Activated CD4-positive, alpha-beta T cell treated with anti-CD3 and anti-CD28 coated beads, Interleukin-2, amount 10 ng/mL, durations not matched to agents 24 days and 14 days (primary cell): ENCODE data around the gene ARID3B. TPM values are rescaled to one million over a fixed set of nuclear protein-coding genes. Genes with fewer than 3 reads are reported as not detected.
A peak's percentile ranks its signal among the peaks of the same experiment; 100 is the strongest.

Source experiments
- DNase-seq: peaks from one replicate; pipeline ENCODE4 v3.0.0; 2022
- H3K27ac Mint-ChIP-seq: one replicate; pipeline ENCODE4 v1.8.0; 2022; ENCODE audit warnings: mild to moderate bottlenecking, mixed read lengths
- H3K27me3 Mint-ChIP-seq: one replicate; pipeline ENCODE4 v1.8.0; 2022; ENCODE audit warnings: mixed read lengths
- H3K36me3 Mint-ChIP-seq: one replicate; pipeline ENCODE4 v1.8.0; 2022; ENCODE audit warnings: low read depth, mild to moderate bottlenecking, mixed read lengths
- H3K4me1 Mint-ChIP-seq: one replicate; pipeline ENCODE4 v1.8.0; 2021; ENCODE audit warnings: mixed read lengths
- H3K4me3 Mint-ChIP-seq: one replicate; pipeline ENCODE4 v1.8.0; 2022; ENCODE audit warnings: mild to moderate bottlenecking, moderate library complexity, mixed read lengths
- H3K9me3 Mint-ChIP-seq: one replicate; pipeline ENCODE4 v1.8.0; 2021; ENCODE audit warnings: mixed read lengths
- intact Hi-C: fragments of 100-400 bp; cut with micrococcal nuclease; formaldehyde crosslinking; loops from one replicate; pipeline ENCODE4 v1.15.1; 2023
- total RNA-seq: library from RNA; stranded (reverse); gene quantifications from 2 replicates; pipeline ENCODE4 v1.2.3, GENCODE V29; 2022

The ARID3B gene
- total RNA-seq, 1 donor from 2014 or later, result 33.9 TPM

DNA sequence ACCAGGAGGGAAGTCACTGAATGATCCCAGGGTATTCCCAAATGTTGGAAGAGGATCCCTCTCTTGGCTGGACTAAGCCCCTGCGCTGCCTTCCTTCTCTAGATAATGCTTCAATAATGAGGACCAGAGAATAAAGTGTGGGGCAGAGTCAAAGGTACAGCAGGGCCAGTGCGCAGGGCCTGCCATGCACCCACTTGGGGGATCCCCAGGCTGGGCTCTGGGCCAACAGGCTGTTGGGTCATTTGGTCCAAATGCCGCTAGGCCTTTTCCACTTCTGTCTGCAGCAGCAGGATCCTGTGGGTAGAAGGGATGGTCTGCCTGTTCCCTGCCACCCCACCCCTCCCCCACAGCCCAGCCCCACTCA is 68.9 kb downstream of the ARID3B start:
- Mint-ChIP-seq H3K27me3 (no peaks in the 10 kb centered on the region), H3K4me1 (peaks cover 10% of the 10 kb centered on the region), H3K27ac (no peak overlapping the region), H3K9me3 (no peaks in the 10 kb centered on the region), H3K4me3 (no peak overlapping the region), H3K36me3 (no peaks in the 10 kb centered on the region)
- DNase-seq, result no peak
- intact Hi-C loops, result loop anchor here (10.0 kb wide), 1 partner anchor 325 kb away; the partner anchor contains the start of gene COX5A

GRCh38 chr15:74610302-74610951 is 69.4 kb downstream of the ARID3B start:
- no peaks in the 10 kb centered on the region for H3K36me3 Mint-ChIP-seq
- no peaks in the 10 kb centered on the region for H3K27me3 Mint-ChIP-seq
- H3K9me3 Mint-ChIP-seq, result no peaks in the 10 kb centered on the region
- no peak overlapping the region for H3K27ac Mint-ChIP-seq
- DNase-seq, result no peak
- H3K4me1 Mint-ChIP-seq, result peaks cover 11% of the 10 kb centered on the region
- H3K4me3 Mint-ChIP-seq, result no peak overlapping the region
- intact Hi-C loops, result loop anchor here (10.0 kb wide), 1 partner anchor 324 kb away; the partner anchor contains the start of gene COX5A

GRCh38 chr15:74611341-74611740 is 70.3 kb downstream of the ARID3B start:
- H3K4me1 Mint-ChIP-seq, result peaks cover 11% of the 10 kb centered on the region
- intact Hi-C loops, result loop anchor here (10.0 kb wide), 1 partner anchor 323 kb away; the partner anchor contains the start of gene COX5A
- no peaks in the 10 kb centered on the region for H3K9me3 Mint-ChIP-seq
- H3K27ac Mint-ChIP-seq, result no peak overlapping the region
- H3K36me3 Mint-ChIP-seq, result no peaks in the 10 kb centered on the region
- H3K27me3 Mint-ChIP-seq, result no peaks in the 10 kb centered on the region
- H3K4me3 Mint-ChIP-seq, result no peak overlapping the region
- no peak for DNase-seq

DNA sequence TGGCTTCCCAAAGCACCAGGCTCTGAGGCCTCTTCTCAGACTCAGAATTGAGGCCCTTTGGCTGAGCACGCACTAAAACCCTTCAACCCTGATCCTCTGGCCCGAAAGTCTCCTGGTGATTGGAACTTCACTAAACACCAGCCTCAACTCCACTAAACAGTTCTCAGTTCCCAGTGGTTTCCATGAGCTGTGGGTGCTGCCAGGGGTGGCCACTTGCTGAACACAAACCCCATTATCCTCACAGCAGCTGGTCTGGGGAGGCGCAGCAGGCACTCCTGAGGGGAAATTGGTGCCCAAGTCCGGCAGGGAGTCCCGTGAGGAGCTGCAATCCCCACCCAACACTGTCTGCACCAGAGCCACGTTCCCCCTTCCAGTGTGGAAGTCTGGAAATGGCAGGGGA is 70.8 kb downstream of the ARID3B start:
- intact Hi-C loops, result loop anchor here (10.0 kb wide), 1 partner anchor 323 kb away; the partner anchor contains the start of gene COX5A
- H3K27ac Mint-ChIP-seq, result no peak overlapping the region
- no peaks in the 10 kb centered on the region for H3K27me3 Mint-ChIP-seq
- DNase-seq, result no peak
- H3K4me3 Mint-ChIP-seq, result no peak overlapping the region
- H3K36me3 Mint-ChIP-seq, result no peaks in the 10 kb centered on the region
- H3K9me3 Mint-ChIP-seq, result no peaks in the 10 kb centered on the region
- peaks cover 14% of the 10 kb centered on the region for H3K4me1 Mint-ChIP-seq

GRCh38 chr15:74612677-74613076 is 71.7 kb downstream of the ARID3B start:
- intact Hi-C loops, result loop anchor here (10.0 kb wide), 1 partner anchor 322 kb away; the partner anchor contains the start of gene COX5A
- Mint-ChIP-seq H3K27me3 (no peaks in the 10 kb centered on the region), H3K9me3 (no peaks in the 10 kb centered on the region), H3K4me1 (peaks cover 22% of the 10 kb centered on the region), H3K27ac (peak overlapping the region; percentile 45), H3K36me3 (peaks cover 3% of the 10 kb centered on the region), H3K4me3 (peak overlapping the region; percentile 49)
- DNase-seq, result no peak

DNA sequence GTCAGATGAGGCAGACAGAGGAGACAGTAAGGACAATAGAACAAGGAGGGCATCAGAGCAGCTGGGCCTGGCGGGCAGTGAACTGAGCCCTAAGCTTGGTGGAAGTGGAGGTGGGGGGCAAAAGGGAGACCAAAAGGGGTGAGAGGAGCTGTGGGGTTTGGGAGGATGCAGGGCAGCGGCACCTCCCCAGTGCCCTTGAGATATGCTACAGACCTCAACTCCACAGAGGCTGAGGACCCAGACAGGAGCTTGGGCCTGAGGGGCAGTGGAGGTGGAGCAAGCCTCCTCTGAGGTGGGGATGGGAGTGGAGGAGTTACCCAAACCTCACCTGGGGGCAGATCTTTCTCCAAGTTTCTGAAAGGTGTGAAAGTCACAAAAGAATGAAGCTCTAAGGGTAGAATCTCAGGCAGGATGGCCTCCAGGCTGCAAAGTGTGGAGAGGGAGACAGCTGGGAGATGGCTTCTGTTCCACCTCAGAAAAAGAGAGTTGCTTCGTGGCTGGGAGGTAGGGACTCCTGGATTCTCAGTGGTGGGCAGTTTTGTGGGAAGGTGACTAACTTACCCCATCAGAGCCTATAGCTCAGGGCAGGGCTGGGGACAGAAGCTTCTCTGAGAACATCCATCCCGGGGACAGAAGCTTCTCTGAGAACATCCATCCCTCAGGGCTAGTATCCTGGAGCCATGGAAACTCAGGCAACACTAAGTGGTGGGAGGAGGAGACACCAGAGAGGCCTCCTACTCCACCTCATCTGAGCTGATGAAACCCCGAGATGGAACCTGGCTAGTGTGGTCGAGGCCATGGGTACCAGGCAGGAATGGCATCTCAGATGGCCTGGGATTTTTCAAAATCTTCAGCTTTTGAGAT is 72.3 kb downstream of the ARID3B start:
- no peaks in the 10 kb centered on the region for H3K9me3 Mint-ChIP-seq
- no peaks in the 10 kb centered on the region for H3K27me3 Mint-ChIP-seq
- DNase-seq, result no peak
- H3K4me1 Mint-ChIP-seq, result peaks cover 28% of the 10 kb centered on the region
- H3K27ac Mint-ChIP-seq, result peak overlapping the region; percentile 45
- intact Hi-C loops, result loop anchor here (10.0 kb wide), 1 partner anchor 321 kb away; the partner anchor contains the start of gene COX5A
- H3K36me3 Mint-ChIP-seq, result peaks cover 4% of the 10 kb centered on the region
- H3K4me3 Mint-ChIP-seq, result peak overlapping the region; percentile 49

GRCh38 chr15:74613953-74614743 is 73.1 kb downstream of the ARID3B start:
- Mint-ChIP-seq H3K36me3 (peaks cover 4% of the 10 kb centered on the region), H3K4me3 (peak overlapping the region; percentile 95), H3K27ac (peak overlapping the region; percentile 58), H3K27me3 (no peaks in the 10 kb centered on the region), H3K4me1 (peaks cover 32% of the 10 kb centered on the region), H3K9me3 (no peaks in the 10 kb centered on the region)
- peak; percentile 61 for DNase-seq
- intact Hi-C loops, result loop anchor here (1.0 to 10.0 kb wide), 4 partner anchors 16 to 837 kb away; partner anchors contain the start of genes COX5A, SIN3A and UBL7

GRCh38 chr15:74614744-74615507 is 73.9 kb downstream of the ARID3B start:
- Mint-ChIP-seq H3K9me3 (no peaks in the 10 kb centered on the region), H3K36me3 (peaks cover 11% of the 10 kb centered on the region), H3K4me1 (peaks cover 37% of the 10 kb centered on the region), H3K27ac (peak overlapping the region; percentile 97), H3K27me3 (no peaks in the 10 kb centered on the region), H3K4me3 (peak overlapping the region; percentile 95)
- intact Hi-C loops, result loop anchor here (1.0 to 10.0 kb wide), 8 partner anchors 17 to 836 kb away; partner anchors contain the start of genes ARID3B, COX5A, CSK and SIN3A
- DNase-seq, result peak; percentile 98

DNA sequence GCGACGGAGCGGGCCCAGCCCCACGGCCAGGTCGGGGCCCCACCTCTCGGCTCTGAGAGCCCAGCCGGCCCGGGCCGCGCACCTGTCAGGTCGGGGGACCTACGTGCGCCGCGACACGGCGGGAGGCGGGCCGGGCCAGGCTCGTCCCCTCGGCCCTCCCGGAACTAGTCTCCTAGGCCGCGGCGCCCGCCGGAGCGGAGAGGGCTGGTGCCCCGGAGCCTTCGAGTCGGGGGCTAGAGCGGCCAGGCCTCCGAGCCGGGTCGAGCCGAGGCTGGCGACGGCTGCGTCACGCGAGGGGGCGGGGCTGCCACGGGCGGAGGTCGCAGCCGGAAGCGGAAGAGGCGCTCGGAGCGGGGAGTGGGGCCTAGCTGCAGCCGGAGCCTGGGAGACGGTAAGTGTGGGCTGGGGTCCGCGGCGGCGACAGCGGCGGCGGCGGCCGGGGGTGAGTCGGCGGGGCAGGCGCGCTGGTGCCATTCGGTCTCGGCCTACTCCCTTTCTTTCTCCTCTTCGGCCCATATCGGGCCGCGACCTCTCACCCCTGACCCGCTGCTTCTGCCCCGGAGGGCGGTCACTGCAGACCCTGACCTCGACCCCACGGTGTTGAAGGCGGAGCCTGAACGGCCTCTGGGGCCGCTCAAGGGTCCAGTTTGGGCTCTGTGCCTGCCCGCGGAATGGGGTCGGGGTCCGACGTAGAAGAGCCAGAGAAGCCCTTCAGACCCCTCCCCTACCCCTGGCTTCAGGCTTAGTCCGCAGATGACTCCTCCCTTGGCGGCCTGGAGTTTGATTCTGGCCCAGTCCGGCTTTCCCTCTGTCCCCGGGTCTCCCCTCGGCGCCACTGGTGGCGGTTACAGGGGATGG is 74.7 kb downstream of the ARID3B start, which contains the start of gene CLK3:
TSS of gene CLK3 (plus strand) at position 329 of the 858 bp plus-strand sequence. CDS start 3,361 bp downstream, outside the sequence.
- Mint-ChIP-seq H3K9me3 (no peaks in the 10 kb centered on the region), H3K27me3 (no peaks in the 10 kb centered on the region), H3K4me1 (peaks cover 41% of the 10 kb centered on the region), H3K27ac (peak within 1 kb of the TSS; percentile 97), H3K4me3 (peak within 1 kb of the TSS; percentile 95), H3K36me3 (peaks cover 19% of the 10 kb centered on the region)
- DNase-seq, result peak; percentile 99
- intact Hi-C loops, result loop anchor here (1.0 to 10.0 kb wide), 7 partner anchors 69 to 835 kb away; partner anchors contain the start of genes ARID3B, COX5A, CSK and SIN3A

DNA sequence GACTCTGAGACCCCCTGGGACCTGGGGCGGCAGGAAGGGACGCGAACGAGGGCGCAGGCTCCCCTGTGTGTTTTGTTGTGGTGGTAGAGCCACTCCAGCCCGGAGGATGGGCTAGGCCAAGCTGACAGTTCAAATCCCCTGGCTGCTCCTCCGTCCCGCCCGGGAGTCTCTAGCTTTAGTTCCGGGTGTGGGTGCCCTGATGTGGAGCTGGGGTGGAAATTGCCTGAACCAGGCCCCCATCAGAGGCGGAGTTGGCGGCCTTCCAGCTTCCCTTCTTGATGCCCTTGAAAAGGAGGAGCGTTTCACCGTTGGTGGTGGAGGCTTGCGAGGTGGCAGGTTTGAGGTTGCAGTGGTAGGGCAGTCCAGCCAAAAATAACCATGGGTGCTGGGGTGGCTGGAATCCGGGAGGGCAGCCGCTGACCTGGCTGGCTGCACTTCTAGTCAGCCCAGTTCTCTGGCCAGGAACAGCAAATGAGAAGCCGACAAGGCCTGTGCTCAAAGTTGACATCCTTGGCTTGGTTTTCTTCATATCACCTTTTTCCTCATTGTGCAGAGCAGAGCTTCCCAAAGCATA is 75.4 kb downstream of the ARID3B start:
- no peaks in the 10 kb centered on the region for H3K27me3 Mint-ChIP-seq
- peak; percentile 87 for DNase-seq
- no peaks in the 10 kb centered on the region for H3K9me3 Mint-ChIP-seq
- H3K27ac Mint-ChIP-seq, result peak overlapping the region; percentile 89
- peak overlapping the region; percentile 95 for H3K4me3 Mint-ChIP-seq
- peaks cover 46% of the 10 kb centered on the region for H3K4me1 Mint-ChIP-seq
- H3K36me3 Mint-ChIP-seq, result peaks cover 25% of the 10 kb centered on the region
- intact Hi-C loops, result loop anchor here (5.0 to 10.0 kb wide), 2 partner anchors 166 to 318 kb away; partner anchors contain the start of genes COX5A and CSK

DNA sequence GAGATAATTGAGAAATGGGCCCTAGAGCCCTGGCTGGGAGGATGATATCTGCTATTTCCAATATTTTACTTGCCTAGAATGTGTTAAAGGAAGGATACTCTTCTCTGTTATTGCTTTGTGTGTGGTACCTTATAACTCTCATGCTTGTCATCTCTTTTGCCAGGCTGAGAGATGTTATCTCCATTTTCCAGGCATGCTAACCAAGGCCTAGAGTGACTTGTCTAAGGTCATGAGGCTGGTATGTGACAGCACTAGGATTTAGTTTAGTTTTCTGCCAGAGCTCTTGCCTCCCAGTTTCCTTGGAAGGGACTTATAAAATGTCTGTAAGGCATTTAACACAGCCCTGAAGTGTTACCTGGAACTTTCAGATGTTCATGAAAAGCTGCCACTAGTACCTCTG is 76.0 kb downstream of the ARID3B start:
- Mint-ChIP-seq H3K27me3 (no peaks in the 10 kb centered on the region), H3K4me1 (peaks cover 47% of the 10 kb centered on the region), H3K4me3 (peak overlapping the region; percentile 95), H3K36me3 (peaks cover 30% of the 10 kb centered on the region), H3K27ac (peak overlapping the region; percentile 89), H3K9me3 (no peaks in the 10 kb centered on the region)
- no peak for DNase-seq
- intact Hi-C loops, result loop anchor here (5.0 to 10.0 kb wide), 2 partner anchors 165 to 318 kb away; partner anchors contain the start of genes COX5A and CSK
